HUES6 (cell line): Measurements from ENCODE around the gene ST8SIA5.

Experiments used
- H3K27ac ChIP-seq: 2 replicates; pipeline ENCODE4 v1.7.0; 2013; ENCODE audit warnings: low read depth, mild to moderate bottlenecking, low read length, inconsistent platforms
- H3K27me3 ChIP-seq: 2 replicates; pipeline ENCODE4 v1.6.1; 2013; ENCODE audit warnings: low read length; ENCODE audit not compliant: control insufficient read depth, insufficient read depth
- H3K36me3 ChIP-seq: 2 replicates; pipeline ENCODE4 v1.6.1; 2013; ENCODE audit warnings: low read length; ENCODE audit not compliant: control insufficient read depth, insufficient read depth
- H3K4me1 ChIP-seq: 2 replicates; pipeline ENCODE4 v1.6.1; 2013; ENCODE audit warnings: low read length; ENCODE audit not compliant: control insufficient read depth, insufficient read depth
- H3K4me3 ChIP-seq: 2 replicates; pipeline ENCODE4 v1.5.1; 2013; ENCODE audit warnings: low read depth, low read length
- H3K9ac ChIP-seq: one replicate; pipeline ENCODE4 v1.6.1; 2013; ENCODE audit warnings: mild to moderate bottlenecking, low read length
- H3K9me3 ChIP-seq: 2 replicates; pipeline ENCODE4 v1.6.1; 2013; ENCODE audit warnings: low read depth, low read length; ENCODE audit not compliant: control insufficient read depth, insufficient read depth

ST8SIA5 gene

DNA sequence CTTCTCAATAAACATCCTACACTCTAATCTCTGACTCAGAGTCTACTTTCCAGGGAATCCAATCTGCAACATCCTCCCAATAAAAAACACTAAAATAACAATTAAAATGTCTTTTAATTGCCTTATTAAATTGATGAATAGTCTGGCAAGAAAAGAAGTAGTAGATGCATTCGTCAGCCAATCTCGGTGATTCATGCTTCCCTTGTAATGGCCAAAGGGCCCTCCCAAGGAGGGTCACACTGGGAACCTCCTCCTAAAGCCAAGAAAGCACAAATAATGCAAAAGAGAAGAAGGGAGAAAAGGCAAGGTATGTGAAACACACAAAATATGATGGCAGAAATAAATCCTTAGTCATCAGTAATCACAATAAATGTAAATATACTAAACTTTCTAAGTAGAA lies 16.8 kb downstream of the ST8SIA5 start:
- Histone ChIP-seq H3K27me3 (no peaks in the 10 kb centered on the region), H3K9ac (no peak overlapping the region), H3K27ac (no peak overlapping the region), H3K36me3 (no peaks in the 10 kb centered on the region), H3K4me1 (no peaks in the 10 kb centered on the region), H3K4me3 (no peak overlapping the region), H3K9me3 (no peaks in the 10 kb centered on the region)

GRCh38 chr18:46738491-46738890 lies 18.4 kb downstream of the ST8SIA5 start:
- Histone ChIP-seq H3K36me3 (no peaks in the 10 kb centered on the region), H3K4me1 (no peaks in the 10 kb centered on the region), H3K27me3 (no peaks in the 10 kb centered on the region), H3K27ac (no peak overlapping the region), H3K9ac (no peak overlapping the region), H3K9me3 (no peaks in the 10 kb centered on the region), H3K4me3 (no peak overlapping the region)

- no peak overlapping the region for H3K27ac ChIP-seq
- no peaks in the 10 kb centered on the region for H3K36me3 ChIP-seq
- H3K27me3 ChIP-seq = no peaks in the 10 kb centered on the region
- no peak overlapping the region for H3K9ac ChIP-seq
- no peaks in the 10 kb centered on the region for H3K9me3 ChIP-seq
- no peaks in the 10 kb centered on the region for H3K4me1 ChIP-seq
- H3K4me3 ChIP-seq = no peak overlapping the region
Observed at GRCh38 chr18:46736736-46737135, 20.1 kb downstream of the ST8SIA5 start.

DNA sequence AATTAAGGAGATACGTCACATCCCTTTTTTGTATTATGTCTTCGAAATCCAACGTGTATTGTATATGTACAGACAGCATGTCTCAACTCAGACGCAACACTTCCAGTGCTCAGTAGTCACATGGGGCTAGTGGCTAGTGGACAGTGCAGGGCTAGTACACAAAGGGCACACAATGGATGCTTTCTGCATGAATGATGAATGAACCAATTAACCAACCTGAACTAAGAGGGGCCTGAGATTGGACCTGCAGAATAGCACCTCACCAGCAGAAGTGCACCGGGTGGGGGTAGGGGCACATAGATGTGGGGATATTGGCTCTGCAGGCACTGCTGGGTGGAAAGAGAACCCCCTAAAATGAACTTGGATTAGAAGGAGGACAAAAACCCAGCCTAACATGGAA lies 20.7 kb downstream of the ST8SIA5 start:
- H3K36me3 ChIP-seq = no peaks in the 10 kb centered on the region

DNA sequence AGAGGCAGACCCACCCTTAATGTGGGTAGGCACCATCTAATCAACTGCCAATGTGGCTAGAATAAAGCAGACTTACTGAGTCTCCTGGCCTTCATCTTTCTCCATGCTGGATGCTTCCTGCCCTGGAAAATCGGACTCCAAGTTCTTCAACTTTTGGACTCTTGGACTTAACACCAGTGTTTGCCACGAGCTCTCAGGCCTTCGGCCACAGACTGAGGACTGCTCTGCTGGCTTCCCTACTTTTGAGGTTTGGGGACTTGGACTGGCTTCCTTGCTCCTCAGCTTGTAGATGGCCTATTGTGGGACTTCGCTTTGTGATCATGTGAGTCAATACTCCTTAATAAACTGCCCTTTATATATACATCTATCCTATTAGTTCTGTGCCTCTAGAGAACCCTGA lies 21.9 kb downstream of the ST8SIA5 start:
- no peak overlapping the region for H3K9ac ChIP-seq
- H3K4me1 ChIP-seq = no peaks in the 10 kb centered on the region
- no peaks in the 10 kb centered on the region for H3K36me3 ChIP-seq
- no peak overlapping the region for H3K27ac ChIP-seq
- H3K27me3 ChIP-seq = no peaks in the 10 kb centered on the region
- H3K4me3 ChIP-seq = no peak overlapping the region
- peaks cover 11% of the 10 kb centered on the region for H3K9me3 ChIP-seq

More for the DNA sequence above, 20.7 kb downstream of the ST8SIA5 start:
- H3K27me3 ChIP-seq = no peaks in the 10 kb centered on the region
- no peak overlapping the region for H3K27ac ChIP-seq
- no peak overlapping the region for H3K4me3 ChIP-seq
- no peaks in the 10 kb centered on the region for H3K4me1 ChIP-seq
- H3K9me3 ChIP-seq = 0 out of 2 replicates have a peak, but pooled peaks cover 3% of the 10 kb centered on the region
- no peak overlapping the region for H3K9ac ChIP-seq

DNA sequence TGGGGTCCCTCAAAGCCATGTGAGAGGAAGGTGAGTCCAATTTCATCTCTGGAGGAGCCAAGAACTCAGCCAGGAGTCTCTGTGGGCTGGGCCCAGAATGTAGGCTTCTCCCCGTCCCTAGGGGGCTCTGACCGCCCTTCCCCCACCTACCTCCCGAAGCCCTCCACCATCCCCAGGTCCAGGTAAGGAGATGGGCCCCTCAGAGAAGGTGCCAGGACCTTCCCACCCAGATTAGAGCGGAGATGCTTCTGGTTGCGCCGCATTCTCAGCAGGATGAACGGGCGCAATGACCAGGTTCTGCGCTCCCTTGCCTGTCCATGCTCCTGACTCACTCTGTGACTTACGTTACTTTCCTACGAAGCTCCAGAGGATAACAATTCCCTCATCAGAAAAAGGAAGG lies 23.0 kb downstream of the ST8SIA5 start:
- Histone ChIP-seq H3K36me3 (no peaks in the 10 kb centered on the region), H3K27me3 (no peaks in the 10 kb centered on the region), H3K9ac (no peak overlapping the region), H3K27ac (no peak overlapping the region), H3K4me1 (no peaks in the 10 kb centered on the region), H3K4me3 (no peak overlapping the region), H3K9me3 (peaks cover 13% of the 10 kb centered on the region)

- Histone ChIP-seq H3K4me3 (no peak overlapping the region), H3K4me1 (no peaks in the 10 kb centered on the region), H3K27ac (no peak overlapping the region), H3K36me3 (no peaks in the 10 kb centered on the region), H3K9me3 (peaks cover 13% of the 10 kb centered on the region), H3K27me3 (no peaks in the 10 kb centered on the region), H3K9ac (no peak overlapping the region)
Observed at GRCh38 chr18:46732801-46733200, 24.1 kb downstream of the ST8SIA5 start.

- Histone ChIP-seq H3K27me3 (no peaks in the 10 kb centered on the region), H3K9ac (no peak overlapping the region), H3K9me3 (peaks cover 13% of the 10 kb centered on the region), H3K4me3 (no peak overlapping the region), H3K27ac (no peak overlapping the region), H3K4me1 (no peaks in the 10 kb centered on the region), H3K36me3 (no peaks in the 10 kb centered on the region)
Observed at GRCh38 chr18:46732201-46732600, 24.7 kb downstream of the ST8SIA5 start.

DNA sequence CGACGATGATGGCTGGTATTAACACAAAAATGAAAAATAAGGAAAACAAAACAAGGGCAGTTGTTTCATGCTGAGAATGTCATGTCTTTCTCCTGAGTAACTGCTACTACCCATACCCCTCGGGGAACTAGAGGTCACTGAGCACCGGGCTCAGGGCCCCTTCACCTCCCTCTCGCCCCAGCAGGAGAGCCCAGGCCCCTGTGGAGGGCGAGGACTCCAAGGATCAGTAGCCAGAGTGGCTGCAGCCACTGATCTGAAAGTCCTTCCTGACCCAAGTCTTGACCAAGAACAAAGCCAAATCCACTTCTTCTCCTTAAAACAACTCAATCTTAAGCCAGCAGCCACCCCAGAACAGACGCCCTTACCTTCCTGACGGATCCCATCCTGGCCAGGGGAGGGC lies 25.5 kb downstream of the ST8SIA5 start:
- Histone ChIP-seq H3K27ac (no peak overlapping the region), H3K4me1 (no peaks in the 10 kb centered on the region), H3K9me3 (peaks cover 13% of the 10 kb centered on the region), H3K27me3 (no peaks in the 10 kb centered on the region), H3K36me3 (no peaks in the 10 kb centered on the region), H3K4me3 (no peak overlapping the region), H3K9ac (no peak overlapping the region)

GRCh38 chr18:46728219-46728930 lies 28.5 kb downstream of the ST8SIA5 start:
- Histone ChIP-seq H3K4me1 (no peaks in the 10 kb centered on the region), H3K27me3 (no peaks in the 10 kb centered on the region), H3K27ac (no peak overlapping the region), H3K4me3 (no peak overlapping the region), H3K9me3 (peaks cover 13% of the 10 kb centered on the region), H3K9ac (no peak overlapping the region), H3K36me3 (no peaks in the 10 kb centered on the region)

DNA sequence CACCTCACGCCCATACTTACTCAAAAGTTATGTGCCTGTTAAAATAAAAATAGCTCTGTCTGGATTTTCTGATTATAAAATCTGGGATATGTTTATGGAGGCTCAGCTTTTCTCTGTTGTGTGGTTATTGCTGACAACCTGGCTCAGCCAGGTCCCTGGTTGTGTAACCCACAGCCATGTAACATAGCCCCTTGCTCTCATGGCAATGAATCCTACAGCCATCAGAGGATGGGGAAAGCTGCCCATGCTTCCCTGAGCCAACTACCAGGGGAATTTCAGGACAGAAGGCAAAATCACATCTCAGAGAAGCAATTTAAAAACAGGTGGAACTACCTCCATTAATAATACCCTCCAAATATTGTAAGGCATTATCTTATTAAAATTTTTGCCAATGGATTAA lies 29.7 kb downstream of the ST8SIA5 start:
- H3K9me3 ChIP-seq = peaks cover 13% of the 10 kb centered on the region
- no peaks in the 10 kb centered on the region for H3K27me3 ChIP-seq
- H3K27ac ChIP-seq = no peak overlapping the region
- no peak overlapping the region for H3K4me3 ChIP-seq
- H3K9ac ChIP-seq = no peak overlapping the region
- no peaks in the 10 kb centered on the region for H3K36me3 ChIP-seq
- H3K4me1 ChIP-seq = no peaks in the 10 kb centered on the region
